HepG2 (cell line): ENCODE data around the gene SGSM1. TPM values are rescaled to one million over a fixed set of nuclear protein-coding genes. Genes with fewer than 3 reads are reported as not detected.
A peak's percentile ranks its signal among the peaks of the same experiment; 100 is the strongest.

Experiments
- CHD2 ChIP-seq: IDR thresholded peaks from 2 replicates; pipeline ENCODE4 v1.6.1; 2011; ENCODE audit warnings: low read depth, low read length, improper control_type of control experiment
- CREM ChIP-seq, 2 experiments: sonication (generic) in 1 of 2; formaldehyde crosslinking in 1 of 2; IDR thresholded peaks; 2 replicates each; pipeline versions ENCODE4 v1.4.0 to v1.6.1; 2016 to 2020; ENCODE audit warnings: antibody characterized with exemption in 1 of 2, mild to moderate bottlenecking in 1 of 2, missing genetic modification reagents in 1 of 2
- DDIT3 ChIP-seq: sonication (generic); formaldehyde crosslinking; IDR thresholded peaks from 2 replicates; pipeline ENCODE4 v1.4.0; 2020; ENCODE audit warnings: mild to moderate bottlenecking, missing genetic modification reagents
- HDAC2 ChIP-seq: sonication (generic); formaldehyde crosslinking; IDR thresholded peaks from 2 replicates; pipeline ENCODE4 v1.4.0; 2020; ENCODE audit warnings: missing genetic modification reagents
- KDM6A ChIP-seq: IDR thresholded peaks from 2 replicates; pipeline ENCODE4 v1.6.1; 2016; ENCODE audit warnings: low read depth
- NR2C2 ChIP-seq: sonication (generic); formaldehyde crosslinking; IDR thresholded peaks from 2 replicates; pipeline ENCODE4 v1.4.0; 2020; ENCODE audit warnings: missing genetic modification reagents, mild to moderate bottlenecking, moderate library complexity, borderline replicate concordance
- RBM22 ChIP-seq: fragments of 200-400 bp; formaldehyde crosslinking; optimal IDR thresholded peaks from 2 replicates; pipeline ENCODE3; 2017; ENCODE audit warnings: mild to moderate bottlenecking, low read length, moderate library complexity
- SRF ChIP-seq: IDR thresholded peaks from 2 replicates; pipeline ENCODE4 v1.6.1; 2011; ENCODE audit warnings: mild to moderate bottlenecking, low read depth, low read length, moderate library complexity
- ZFP36L1 ChIP-seq: sonication (generic); formaldehyde crosslinking; IDR thresholded peaks from 2 replicates; pipeline ENCODE4 v1.8.0; 2022; ENCODE audit warnings: mild to moderate bottlenecking, missing genetic modification reagents, moderate library complexity
- ZMYM3 ChIP-seq: sonication (generic); formaldehyde crosslinking; IDR thresholded peaks from 2 replicates; pipeline ENCODE4 v1.5.1; 2020; ENCODE audit warnings: mild to moderate bottlenecking, missing genetic modification reagents
- ZNF253 ChIP-seq: sonication (generic); formaldehyde crosslinking; IDR thresholded peaks from 2 replicates; pipeline ENCODE4 v1.8.0; 2022; ENCODE audit warnings: mild to moderate bottlenecking, missing genetic modification reagents, borderline replicate concordance
- ZNF552 ChIP-seq: sonication (generic); formaldehyde crosslinking; IDR thresholded peaks from 2 replicates; pipeline ENCODE4 v1.9.0; 2022; ENCODE audit warnings: missing genetic modification reagents, mild to moderate bottlenecking, borderline replicate concordance
- ZNF574 ChIP-seq: sonication (generic); formaldehyde crosslinking; IDR thresholded peaks from 2 replicates; pipeline ENCODE4 v1.4.0; 2020; ENCODE audit warnings: missing genetic modification reagents
- ZSCAN5A ChIP-seq: sonication (generic); formaldehyde crosslinking; IDR thresholded peaks from 2 replicates; pipeline ENCODE4 v1.8.0; 2022; ENCODE audit warnings: mild to moderate bottlenecking, missing genetic modification reagents, borderline replicate concordance
- polyA plus RNA-seq, 8 experiments: library from polyadenylated mRNA; depleted of rRNA in 3 of 8; stranded (reverse) in 7 of 8; unstranded in 1 of 8; fragments of >200 nt; fragmentation: Illumina TruSeq in 4 of 8; extraction: Trizol in 4 of 8; gene quantifications; 2 replicates each; pipeline versions ENCODE4 v1.2.1 to v1.2.3, GENCODE V29; 2011 to 2016; ENCODE audit warnings: low read depth in 4 of 8, missing spikeins in 1 of 8, mixed read lengths in 1 of 8; ENCODE audit not compliant: insufficient read depth in 1 of 8
- total RNA-seq, 5 experiments: library from RNA; depleted of rRNA; stranded (reverse); fragments of >200 nt; fragmentation: Illumina TruSeq; extraction: Trizol; gene quantifications; 2 replicates each; pipeline ENCODE4 v1.2.3, GENCODE V29; 2016; ENCODE audit warnings: low read depth in 1 of 5
- TF ChIP-seq, protein P1 (sequence below): sonication (generic); formaldehyde crosslinking; IDR thresholded peaks from 2 replicates; pipeline ENCODE4 v1.4.0; 2020; ENCODE audit warnings: low read depth, mild to moderate bottlenecking, missing genetic modification reagents
- TF ChIP-seq, protein P2 (sequence below): sonication (generic); formaldehyde crosslinking; IDR thresholded peaks from 2 replicates; pipeline ENCODE4 v1.5.0; 2020; ENCODE audit warnings: missing genetic modification reagents
- TF ChIP-seq, protein P3 (sequence below): sonication (generic); formaldehyde crosslinking; IDR thresholded peaks from 2 replicates; pipeline ENCODE4 v1.5.0; 2020; ENCODE audit warnings: mild to moderate bottlenecking, missing genetic modification reagents

Gene SGSM1
- total and polyA plus RNA-seq, 2 of the 13 experiments (the other 11 are each of a cell fraction or from before 2014, with no cell fraction given): 0.07 TPM; not detected in 1

- TF ChIP-seq, protein P1, sequence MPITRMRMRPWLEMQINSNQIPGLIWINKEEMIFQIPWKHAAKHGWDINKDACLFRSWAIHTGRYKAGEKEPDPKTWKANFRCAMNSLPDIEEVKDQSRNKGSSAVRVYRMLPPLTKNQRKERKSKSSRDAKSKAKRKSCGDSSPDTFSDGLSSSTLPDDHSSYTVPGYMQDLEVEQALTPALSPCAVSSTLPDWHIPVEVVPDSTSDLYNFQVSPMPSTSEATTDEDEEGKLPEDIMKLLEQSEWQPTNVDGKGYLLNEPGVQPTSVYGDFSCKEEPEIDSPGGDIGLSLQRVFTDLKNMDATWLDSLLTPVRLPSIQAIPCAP: no peak
- TF ChIP-seq ZNF253 (no peak), NR2C2 (peak; percentile 98), ZNF552 (CRISPR knock-in tag) (peak; percentile 75; the same call in 1 of the 2 replicates), HDAC2 (CRISPR knock-in tag) (no peak), ZFP36L1 (CRISPR knock-in tag) (no peak), ZSCAN5A (CRISPR knock-in tag) (no peak), ZMYM3 (CRISPR knock-in tag) (peak; percentile 85), ZNF574 (peak; percentile 74), SRF (no peak), CHD2 (no peak), DDIT3 (CRISPR knock-in tag) (no peak), RBM22 (no peak), CREM (IDR thresholded peaks at IDR 0.05) (no peak), CREM (CRISPR knock-in tag; IDR thresholded peaks at IDR 0.05) (no peak), KDM6A (CRISPR knock-in tag) (no peak)
- TF ChIP-seq, protein P2, sequence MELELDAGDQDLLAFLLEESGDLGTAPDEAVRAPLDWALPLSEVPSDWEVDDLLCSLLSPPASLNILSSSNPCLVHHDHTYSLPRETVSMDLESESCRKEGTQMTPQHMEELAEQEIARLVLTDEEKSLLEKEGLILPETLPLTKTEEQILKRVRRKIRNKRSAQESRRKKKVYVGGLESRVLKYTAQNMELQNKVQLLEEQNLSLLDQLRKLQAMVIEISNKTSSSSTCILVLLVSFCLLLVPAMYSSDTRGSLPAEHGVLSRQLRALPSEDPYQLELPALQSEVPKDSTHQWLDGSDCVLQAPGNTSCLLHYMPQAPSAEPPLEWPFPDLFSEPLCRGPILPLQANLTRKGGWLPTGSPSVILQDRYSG: 0 out of 2 replicates have a peak, but pooled peaks have one; percentile 66
- TF ChIP-seq, protein P3, sequence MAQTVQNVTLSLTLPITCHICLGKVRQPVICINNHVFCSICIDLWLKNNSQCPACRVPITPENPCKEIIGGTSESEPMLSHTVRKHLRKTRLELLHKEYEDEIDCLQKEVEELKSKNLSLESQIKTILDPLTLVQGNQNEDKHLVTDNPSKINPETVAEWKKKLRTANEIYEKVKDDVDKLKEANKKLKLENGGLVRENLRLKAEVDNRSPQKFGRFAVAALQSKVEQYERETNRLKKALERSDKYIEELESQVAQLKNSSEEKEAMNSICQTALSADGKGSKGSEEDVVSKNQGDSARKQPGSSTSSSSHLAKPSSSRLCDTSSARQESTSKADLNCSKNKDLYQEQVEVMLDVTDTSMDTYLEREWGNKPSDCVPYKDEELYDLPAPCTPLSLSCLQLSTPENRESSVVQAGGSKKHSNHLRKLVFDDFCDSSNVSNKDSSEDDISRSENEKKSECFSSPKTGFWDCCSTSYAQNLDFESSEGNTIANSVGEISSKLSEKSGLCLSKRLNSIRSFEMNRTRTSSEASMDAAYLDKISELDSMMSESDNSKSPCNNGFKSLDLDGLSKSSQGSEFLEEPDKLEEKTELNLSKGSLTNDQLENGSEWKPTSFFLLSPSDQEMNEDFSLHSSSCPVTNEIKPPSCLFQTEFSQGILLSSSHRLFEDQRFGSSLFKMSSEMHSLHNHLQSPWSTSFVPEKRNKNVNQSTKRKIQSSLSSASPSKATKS (CRISPR knock-in tag): no peak
Observed at GRCh38 chr22:24951942-24952836, 146.2 kb downstream of the SGSM1 start, which contains the start of gene KIAA1671 (continued).
